GM12878 (cell line): ENCODE data around the gene CASK. TPM values are rescaled to one million over a fixed set of nuclear protein-coding genes. Genes with fewer than 3 reads are reported as not detected.

Experiments used
- CBX3 ChIP-seq: fragments of 200-600 bp; sonication (generic); IDR thresholded peaks from 2 replicates; pipeline ENCODE4 v1.6.1; 2016; ENCODE audit warnings: low read depth, borderline replicate concordance
- GATAD2B ChIP-seq: fragments of 450-650 bp; conservative IDR thresholded peaks from 2 replicates; pipeline ENCODE4 v1.6.1; 2017; ENCODE audit warnings: low read depth, mild to moderate bottlenecking, moderate library complexity
- NFXL1 ChIP-seq: fragments of 450-650 bp; IDR thresholded peaks from 2 replicates; pipeline ENCODE4 v1.6.1; 2017; ENCODE audit warnings: antibody characterized with exemption, mild to moderate bottlenecking, borderline replicate concordance
- NFYB ChIP-seq: IDR thresholded peaks from 2 replicates; pipeline ENCODE4 v1.6.1; 2011; ENCODE audit warnings: low read depth, mild to moderate bottlenecking, low read length, improper control_type of control experiment, moderate library complexity; ENCODE audit not compliant: insufficient read depth
- RFX5 ChIP-seq: IDR thresholded peaks from 2 replicates; pipeline ENCODE4 v1.6.1; 2011; ENCODE audit warnings: low read depth, low read length, improper control_type of control experiment
- SMC3 ChIP-seq: IDR thresholded peaks from 2 replicates; pipeline ENCODE4 v1.6.1; 2011; ENCODE audit warnings: low read length, improper control_type of control experiment, borderline replicate concordance
- TCF3 ChIP-seq: IDR thresholded peaks from 2 replicates; pipeline ENCODE4 v1.6.1; 2012; ENCODE audit warnings: low read depth, mild to moderate bottlenecking, low read length, borderline replicate concordance; ENCODE audit not compliant: insufficient read depth
- YBX1 ChIP-seq: fragments of 450-650 bp; IDR thresholded peaks from 2 replicates; pipeline ENCODE4 v1.6.1; 2016; ENCODE audit warnings: antibody characterized with exemption
- polyA plus RNA-seq, 11 experiments: library from polyadenylated mRNA; depleted of rRNA in 4 of 11; unstranded in 6 of 11; stranded (reverse) in 5 of 11; fragments of >200 nt; fragmentation: Nextera tagmentation in 4 of 11; fragmentation: Illumina TruSeq in 1 of 11; extraction: Ambion mirVana in 4 of 11; extraction: Trizol in 1 of 11; gene quantifications; 1 replicate in 1 of 11; 2 replicates in 10 of 11; pipeline versions ENCODE4 v1.2.1 to v1.2.3, GENCODE V29; 2011 to 2016; ENCODE audit warnings: inconsistent platforms in 2 of 11, missing spikeins in 2 of 11, low read depth in 1 of 11
- total RNA-seq, 4 experiments: library from RNA; depleted of rRNA in 3 of 4; stranded (reverse); fragments of >200 nt in 3 of 4; fragmentation: Illumina TruSeq in 1 of 4; extraction: Trizol in 1 of 4; gene quantifications; 2 replicates each; pipeline versions ENCODE4 v1.2.1 to v1.2.3, GENCODE V29; 2013 to 2021
- TF ChIP-seq, protein P1 (sequence below): fragments of 450-650 bp; IDR thresholded peaks from 2 replicates; pipeline ENCODE4 v1.6.1; 2016; ENCODE audit warnings: mild to moderate bottlenecking
- TF ChIP-seq, protein P2 (sequence below): fragments of 150-350 bp; IDR thresholded peaks from 2 replicates; pipeline ENCODE4 v1.6.1; 2016; ENCODE audit warnings: low read depth, low read length
- TF ChIP-seq, protein P3 (sequence below): IDR thresholded peaks from 2 replicates; pipeline ENCODE4 v1.6.1; 2012; ENCODE audit warnings: low read depth, low read length, improper control_type of control experiment
- TF ChIP-seq, protein P4 (sequence below): IDR thresholded peaks from 2 replicates; pipeline ENCODE4 v1.6.1; 2012; ENCODE audit warnings: mild to moderate bottlenecking, low read depth, low read length
- TF ChIP-seq, protein P5 (sequence below): fragments of 450-650 bp; IDR thresholded peaks from 2 replicates; pipeline ENCODE4 v1.6.1; 2017; ENCODE audit warnings: low read depth, mild to moderate bottlenecking, moderate library complexity

CASK gene
- total and polyA plus RNA-seq, 10 of the 15 experiments (the other 5 are each of a cell fraction or from before 2014, with no cell fraction given), result 0.60 to 45.9 (median 4.8) TPM

DNA sequence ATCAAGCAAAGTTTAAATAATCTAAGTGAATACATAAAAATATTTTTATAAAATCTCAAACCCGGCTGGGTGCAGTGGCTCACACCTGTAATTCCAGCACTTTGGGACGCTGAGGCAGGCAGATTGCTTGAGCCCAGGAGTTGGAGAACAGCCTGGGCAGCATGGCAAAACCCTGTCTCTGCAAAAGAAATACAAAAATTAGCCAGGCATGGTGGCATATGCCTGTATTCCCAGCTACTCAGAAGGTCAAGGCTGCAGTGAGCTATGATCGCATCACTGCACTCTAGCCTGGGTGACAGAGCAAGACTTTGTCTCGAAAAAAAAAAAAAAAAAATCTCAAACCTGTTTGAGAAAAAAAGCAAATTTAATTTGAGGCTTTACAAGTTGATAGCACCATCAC lies 331.4 kb downstream of the CASK start (continued):
- TF ChIP-seq, protein P1, sequence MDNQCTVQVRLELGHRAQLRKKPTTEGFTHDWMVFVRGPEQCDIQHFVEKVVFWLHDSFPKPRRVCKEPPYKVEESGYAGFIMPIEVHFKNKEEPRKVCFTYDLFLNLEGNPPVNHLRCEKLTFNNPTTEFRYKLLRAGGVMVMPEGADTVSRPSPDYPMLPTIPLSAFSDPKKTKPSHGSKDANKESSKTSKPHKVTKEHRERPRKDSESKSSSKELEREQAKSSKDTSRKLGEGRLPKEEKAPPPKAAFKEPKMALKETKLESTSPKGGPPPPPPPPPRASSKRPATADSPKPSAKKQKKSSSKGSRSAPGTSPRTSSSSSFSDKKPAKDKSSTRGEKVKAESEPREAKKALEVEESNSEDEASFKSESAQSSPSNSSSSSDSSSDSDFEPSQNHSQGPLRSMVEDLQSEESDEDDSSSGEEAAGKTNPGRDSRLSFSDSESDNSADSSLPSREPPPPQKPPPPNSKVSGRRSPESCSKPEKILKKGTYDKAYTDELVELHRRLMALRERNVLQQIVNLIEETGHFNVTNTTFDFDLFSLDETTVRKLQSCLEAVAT, result no peak
- TF ChIP-seq SMC3 (no peak), RFX5 (no peak), NFXL1 (no peak), YBX1 (no peak), NFYB (no peak), GATAD2B (no peak), TCF3 (no peak), CBX3 (no peak)
- TF ChIP-seq, protein P2, sequence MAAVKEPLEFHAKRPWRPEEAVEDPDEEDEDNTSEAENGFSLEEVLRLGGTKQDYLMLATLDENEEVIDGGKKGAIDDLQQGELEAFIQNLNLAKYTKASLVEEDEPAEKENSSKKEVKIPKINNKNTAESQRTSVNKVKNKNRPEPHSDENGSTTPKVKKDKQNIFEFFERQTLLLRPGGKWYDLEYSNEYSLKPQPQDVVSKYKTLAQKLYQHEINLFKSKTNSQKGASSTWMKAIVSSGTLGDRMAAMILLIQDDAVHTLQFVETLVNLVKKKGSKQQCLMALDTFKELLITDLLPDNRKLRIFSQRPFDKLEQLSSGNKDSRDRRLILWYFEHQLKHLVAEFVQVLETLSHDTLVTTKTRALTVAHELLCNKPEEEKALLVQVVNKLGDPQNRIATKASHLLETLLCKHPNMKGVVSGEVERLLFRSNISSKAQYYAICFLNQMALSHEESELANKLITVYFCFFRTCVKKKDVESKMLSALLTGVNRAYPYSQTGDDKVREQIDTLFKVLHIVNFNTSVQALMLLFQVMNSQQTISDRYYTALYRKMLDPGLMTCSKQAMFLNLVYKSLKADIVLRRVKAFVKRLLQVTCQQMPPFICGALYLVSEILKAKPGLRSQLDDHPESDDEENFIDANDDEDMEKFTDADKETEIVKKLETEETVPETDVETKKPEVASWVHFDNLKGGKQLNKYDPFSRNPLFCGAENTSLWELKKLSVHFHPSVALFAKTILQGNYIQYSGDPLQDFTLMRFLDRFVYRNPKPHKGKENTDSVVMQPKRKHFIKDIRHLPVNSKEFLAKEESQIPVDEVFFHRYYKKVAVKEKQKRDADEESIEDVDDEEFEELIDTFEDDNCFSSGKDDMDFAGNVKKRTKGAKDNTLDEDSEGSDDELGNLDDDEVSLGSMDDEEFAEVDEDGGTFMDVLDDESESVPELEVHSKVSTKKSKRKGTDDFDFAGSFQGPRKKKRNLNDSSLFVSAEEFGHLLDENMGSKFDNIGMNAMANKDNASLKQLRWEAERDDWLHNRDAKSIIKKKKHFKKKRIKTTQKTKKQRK, result no peak
- TF ChIP-seq, protein P3, sequence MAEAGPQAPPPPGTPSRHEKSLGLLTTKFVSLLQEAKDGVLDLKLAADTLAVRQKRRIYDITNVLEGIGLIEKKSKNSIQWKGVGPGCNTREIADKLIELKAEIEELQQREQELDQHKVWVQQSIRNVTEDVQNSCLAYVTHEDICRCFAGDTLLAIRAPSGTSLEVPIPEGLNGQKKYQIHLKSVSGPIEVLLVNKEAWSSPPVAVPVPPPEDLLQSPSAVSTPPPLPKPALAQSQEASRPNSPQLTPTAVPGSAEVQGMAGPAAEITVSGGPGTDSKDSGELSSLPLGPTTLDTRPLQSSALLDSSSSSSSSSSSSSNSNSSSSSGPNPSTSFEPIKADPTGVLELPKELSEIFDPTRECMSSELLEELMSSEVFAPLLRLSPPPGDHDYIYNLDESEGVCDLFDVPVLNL, result no peak
- TF ChIP-seq, protein P4, sequence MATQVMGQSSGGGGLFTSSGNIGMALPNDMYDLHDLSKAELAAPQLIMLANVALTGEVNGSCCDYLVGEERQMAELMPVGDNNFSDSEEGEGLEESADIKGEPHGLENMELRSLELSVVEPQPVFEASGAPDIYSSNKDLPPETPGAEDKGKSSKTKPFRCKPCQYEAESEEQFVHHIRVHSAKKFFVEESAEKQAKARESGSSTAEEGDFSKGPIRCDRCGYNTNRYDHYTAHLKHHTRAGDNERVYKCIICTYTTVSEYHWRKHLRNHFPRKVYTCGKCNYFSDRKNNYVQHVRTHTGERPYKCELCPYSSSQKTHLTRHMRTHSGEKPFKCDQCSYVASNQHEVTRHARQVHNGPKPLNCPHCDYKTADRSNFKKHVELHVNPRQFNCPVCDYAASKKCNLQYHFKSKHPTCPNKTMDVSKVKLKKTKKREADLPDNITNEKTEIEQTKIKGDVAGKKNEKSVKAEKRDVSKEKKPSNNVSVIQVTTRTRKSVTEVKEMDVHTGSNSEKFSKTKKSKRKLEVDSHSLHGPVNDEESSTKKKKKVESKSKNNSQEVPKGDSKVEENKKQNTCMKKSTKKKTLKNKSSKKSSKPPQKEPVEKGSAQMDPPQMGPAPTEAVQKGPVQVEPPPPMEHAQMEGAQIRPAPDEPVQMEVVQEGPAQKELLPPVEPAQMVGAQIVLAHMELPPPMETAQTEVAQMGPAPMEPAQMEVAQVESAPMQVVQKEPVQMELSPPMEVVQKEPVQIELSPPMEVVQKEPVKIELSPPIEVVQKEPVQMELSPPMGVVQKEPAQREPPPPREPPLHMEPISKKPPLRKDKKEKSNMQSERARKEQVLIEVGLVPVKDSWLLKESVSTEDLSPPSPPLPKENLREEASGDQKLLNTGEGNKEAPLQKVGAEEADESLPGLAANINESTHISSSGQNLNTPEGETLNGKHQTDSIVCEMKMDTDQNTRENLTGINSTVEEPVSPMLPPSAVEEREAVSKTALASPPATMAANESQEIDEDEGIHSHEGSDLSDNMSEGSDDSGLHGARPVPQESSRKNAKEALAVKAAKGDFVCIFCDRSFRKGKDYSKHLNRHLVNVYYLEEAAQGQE, result no peak
- TF ChIP-seq, protein P5, sequence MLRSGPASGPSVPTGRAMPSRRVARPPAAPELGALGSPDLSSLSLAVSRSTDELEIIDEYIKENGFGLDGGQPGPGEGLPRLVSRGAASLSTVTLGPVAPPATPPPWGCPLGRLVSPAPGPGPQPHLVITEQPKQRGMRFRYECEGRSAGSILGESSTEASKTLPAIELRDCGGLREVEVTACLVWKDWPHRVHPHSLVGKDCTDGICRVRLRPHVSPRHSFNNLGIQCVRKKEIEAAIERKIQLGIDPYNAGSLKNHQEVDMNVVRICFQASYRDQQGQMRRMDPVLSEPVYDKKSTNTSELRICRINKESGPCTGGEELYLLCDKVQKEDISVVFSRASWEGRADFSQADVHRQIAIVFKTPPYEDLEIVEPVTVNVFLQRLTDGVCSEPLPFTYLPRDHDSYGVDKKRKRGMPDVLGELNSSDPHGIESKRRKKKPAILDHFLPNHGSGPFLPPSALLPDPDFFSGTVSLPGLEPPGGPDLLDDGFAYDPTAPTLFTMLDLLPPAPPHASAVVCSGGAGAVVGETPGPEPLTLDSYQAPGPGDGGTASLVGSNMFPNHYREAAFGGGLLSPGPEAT, result no peak
